Measurements from ENCODE around the gene KCNQ1. TPM values are rescaled to one million over a fixed set of nuclear protein-coding genes. Genes with fewer than 3 reads are reported as not detected.

Gene KCNQ1
- total RNA-seq, 1 experiment from 2014 or later: 2.3 TPM

GRCh38 chr11:2567026-2567671 lies 122.3 kb downstream of the KCNQ1 start:
- no peaks in the 10 kb centered on the region for H3K79me1 ChIP-seq (ENCODE audit: insufficient read depth, low read depth, low read length, poor library complexity, severe bottlenecking)
- no peak overlapping the region for H3K4me2 ChIP-seq (ENCODE audit: insufficient read depth, insufficient read length, low read length)
- H2BK15ac ChIP-seq (ENCODE audit: low read depth, low read length): no peak overlapping the region
- H2AK5ac ChIP-seq (ENCODE audit: insufficient read length, low read length): no peak overlapping the region
- no peak overlapping the region for H2BK5ac ChIP-seq (ENCODE audit: insufficient read length, low read length)
- H3K79me2 ChIP-seq (ENCODE audit: insufficient read depth, low read length): no peaks in the 10 kb centered on the region
- Mint-ChIP-seq H3K9me3 (peaks cover 0 to 2% of the 10 kb centered on the region in 2 experiments; a peak in 1 of 5 replicates), H3K27me3 (ENCODE audit: low read depth) (peaks cover 83% of the 10 kb centered on the region), H3K36me3 (ENCODE audit: insufficient read depth in 1 of 3, low read depth in 3 of 3) (no peaks in the 10 kb centered on the region), H3K4me1 (0 out of 4 replicates have a peak, but pooled peaks cover 0 to 2% of the 10 kb centered on the region in 2 experiments), H3K4me3 (no peak overlapping the region), H3K27ac (no peak overlapping the region)
- no peak for DNase-seq
- no peaks in the 10 kb centered on the region for H3K4me1 ChIP-seq (ENCODE audit: insufficient read depth, low read length)
- no peak overlapping the region for H2BK12ac ChIP-seq (ENCODE audit: insufficient read length, low read depth, low read length)
- H3K9ac ChIP-seq (ENCODE audit: extremely low read depth, insufficient read length, low read length): no peak overlapping the region
- H4K8ac ChIP-seq (replicated peaks; ENCODE audit: insufficient read length, low read depth, low read length): no peak overlapping the region
- no peak overlapping the region for H3K27ac ChIP-seq (ENCODE audit: insufficient read length, low read depth, low read length)
- no peak overlapping the region for H3K4ac ChIP-seq (ENCODE audit: low read depth, low read length)
- no peaks in the 10 kb centered on the region for H4K20me1 ChIP-seq (ENCODE audit: control insufficient read depth, insufficient read depth, insufficient read length)
- no peak for TF ChIP-seq CTCF (conservative IDR thresholded peaks at IDR 0.05)
- no peak overlapping the region for H4K5ac ChIP-seq (ENCODE audit: insufficient read length, low read depth, low read length)
- H4K91ac ChIP-seq (ENCODE audit: insufficient read length, low read depth, low read length): no peak overlapping the region
- no peaks in the 10 kb centered on the region for H3K9me3 ChIP-seq (ENCODE audit: control insufficient read depth, low read depth, low read length)
- H3K27me3 ChIP-seq (ENCODE audit: insufficient read depth, low read length): peaks cover 6% of the 10 kb centered on the region; the same call in 1 of the 2 replicates
- no peak overlapping the region for H2BK120ac ChIP-seq (ENCODE audit: low read depth, low read length, poor library complexity, severe bottlenecking)
- H2BK20ac ChIP-seq (ENCODE audit: low read depth, low read length, poor library complexity, severe bottlenecking): no peak overlapping the region
- H3K18ac ChIP-seq (ENCODE audit: insufficient read length, low read depth, low read length): no peak overlapping the region
- WGBS (ENCODE audit: extremely low coverage, insufficient read length, low lambda C conversion rate): no CpG with 5 or more reads among the region's 5 CpGs
- no peak overlapping the region for H3K56ac ChIP-seq (ENCODE audit: insufficient read length, low read depth, low read length)
- no peaks in the 10 kb centered on the region for H3K23me2 ChIP-seq (ENCODE audit: insufficient read length, low read depth, low read length, poor library complexity, severe bottlenecking)
- no peak overlapping the region; the same call in 1 of the 2 replicates for H3K14ac ChIP-seq (ENCODE audit: insufficient read depth, low read length)
- H3K23ac ChIP-seq (ENCODE audit: insufficient read length, low read depth, low read length): no peak overlapping the region
- no peak overlapping the region for H3T11ph ChIP-seq (ENCODE audit: low read length)
- H2AFZ ChIP-seq (ENCODE audit: low read length): no peak overlapping the region

Measured in H9 (cell line).